GM18870 (cell line): ENCODE data around the gene RPS29.
"Not testable (repeated sequence)": the region's sequence is repeated elsewhere in the genome, so short reads cannot be mapped to it uniquely, and the experiment has no call there.

Experiments used
- ATAC-seq: cut with Tn5 transposase; IDR thresholded peaks from one replicate; pipeline ENCODE4 v1.9.1; 2021; ENCODE audit warnings: moderate library complexity; ENCODE audit not compliant: unreplicated experiment

The RPS29 gene

GRCh38 chr14:49598485-49599300, 12.5 kb upstream of the RPS29 start, which contains the start of gene LRR1:
LRR1 (plus strand) TSS chr14:49598940; CDS start chr14:49599021, 81 bp downstream.
- ATAC-seq: peak; percentile 41

- no peak for ATAC-seq
These were observed 12.0 kb upstream of the RPS29 start for GRCh38 chr14:49598189-49598484.

GRCh38 chr14:49594347-49595091, 8.3 kb upstream of the RPS29 start:
- peak; percentile 26 for ATAC-seq

- ATAC-seq: no peak
These were observed 6.8 kb upstream of the RPS29 start for GRCh38 chr14:49593016-49593415.

GRCh38 chr14:49589387-49589786, 3.2 kb upstream of the RPS29 start:
- ATAC-seq: no peak

GRCh38 chr14:49586673-49587460, 687 bp upstream of the RPS29 start:
- peak; percentile 35 for ATAC-seq

- ATAC-seq: not testable (repeated sequence)
These were observed 1.1 kb downstream of the RPS29 start for GRCh38 chr14:49584981-49585640.

GRCh38 chr14:49584058-49584457, 2.1 kb downstream of the RPS29 start:
- no peak for ATAC-seq

GRCh38 chr14:49583629-49584028, 2.6 kb downstream of the RPS29 start:
- ATAC-seq: no peak

- no peak for ATAC-seq
These were observed 3.8 kb downstream of the RPS29 start for GRCh38 chr14:49582113-49582977.

- ATAC-seq: no peak
These were observed 4.7 kb downstream of the RPS29 start for GRCh38 chr14:49581209-49582112.

GRCh38 chr14:49579841-49580240, 6.3 kb downstream of the RPS29 start:
- no peak for ATAC-seq

- no peak for ATAC-seq
These were observed 8.0 kb downstream of the RPS29 start for GRCh38 chr14:49578141-49578540.

GRCh38 chr14:49574038-49574437, 12.1 kb downstream of the RPS29 start:
- no peak for ATAC-seq

GRCh38 chr14:49569281-49569680, 16.9 kb downstream of the RPS29 start:
- no peak for ATAC-seq

- ATAC-seq: no peak
These were observed 19.5 kb downstream of the RPS29 start for GRCh38 chr14:49566714-49567113.

GRCh38 chr14:49559979-49560768, 26.0 kb downstream of the RPS29 start:
- ATAC-seq: no peak

- ATAC-seq: no peak
These were observed 32.3 kb downstream of the RPS29 start for GRCh38 chr14:49553892-49554291.
